Astrocyte of the cerebellum (primary cell): ENCODE measurements around the gene NTPCR.

Experiments
- DNase-seq: peaks from one replicate; pipeline ENCODE4 v3.0.0-alpha.2; 2011; ENCODE audit warnings: low read depth
- H3K4me3 ChIP-seq: 2 replicates; pipeline ENCODE4 v1.5.1; 2011; ENCODE audit warnings: mild to moderate bottlenecking, low read depth, low read length, moderate library complexity
- CTCF ChIP-seq: IDR thresholded peaks from 2 replicates; pipeline ENCODE4 v1.5.1; 2012; ENCODE audit warnings: low read length, low read depth, moderate library complexity, mild to moderate bottlenecking; ENCODE audit errors: missing control alignments
- in situ Hi-C: cut with HindIII; loops from 2 replicates; pipeline ENCODE4 v1.10.0; 2017; ENCODE audit warnings: low sequenced_read_pairs

Gene NTPCR

GRCh38 chr1:233016798-233017197 is 66.4 kb downstream of the NTPCR start:
- DNase-seq: no peak
- no peak for TF ChIP-seq CTCF
- in situ Hi-C loops: no loop called here
- H3K4me3 ChIP-seq: no peak overlapping the region

GRCh38 chr1:233019083-233019482 is 68.7 kb downstream of the NTPCR start:
- H3K4me3 ChIP-seq: no peak overlapping the region
- no peak for TF ChIP-seq CTCF
- in situ Hi-C loops: no loop called here
- no peak for DNase-seq

- no peak for DNase-seq
- in situ Hi-C loops: no loop called here
- no peak for TF ChIP-seq CTCF
- H3K4me3 ChIP-seq: no peak overlapping the region
These were observed 69.4 kb downstream of the NTPCR start for GRCh38 chr1:233019778-233020325.

- DNase-seq: peak; percentile 33
- TF ChIP-seq CTCF: no peak
- in situ Hi-C loops: no loop called here
- H3K4me3 ChIP-seq: no peak overlapping the region
These were observed 70.0 kb downstream of the NTPCR start for GRCh38 chr1:233020426-233020825.

- H3K4me3 ChIP-seq: no peak overlapping the region
- DNase-seq: no peak
- in situ Hi-C loops: no loop called here
- no peak for TF ChIP-seq CTCF
These were observed 71.8 kb downstream of the NTPCR start for GRCh38 chr1:233022246-233022645.

GRCh38 chr1:233024199-233024598 is 73.8 kb downstream of the NTPCR start:
- DNase-seq: no peak
- no peak overlapping the region for H3K4me3 ChIP-seq
- in situ Hi-C loops: no loop called here
- no peak for TF ChIP-seq CTCF

- peak; percentile 61 for TF ChIP-seq CTCF
- peak; percentile 12 for DNase-seq
- in situ Hi-C loops: no loop called here
- no peak overlapping the region for H3K4me3 ChIP-seq
These were observed 74.7 kb downstream of the NTPCR start for GRCh38 chr1:233025157-233025556.
